ENCODE measurements around the gene ZNF512B.

DNA sequence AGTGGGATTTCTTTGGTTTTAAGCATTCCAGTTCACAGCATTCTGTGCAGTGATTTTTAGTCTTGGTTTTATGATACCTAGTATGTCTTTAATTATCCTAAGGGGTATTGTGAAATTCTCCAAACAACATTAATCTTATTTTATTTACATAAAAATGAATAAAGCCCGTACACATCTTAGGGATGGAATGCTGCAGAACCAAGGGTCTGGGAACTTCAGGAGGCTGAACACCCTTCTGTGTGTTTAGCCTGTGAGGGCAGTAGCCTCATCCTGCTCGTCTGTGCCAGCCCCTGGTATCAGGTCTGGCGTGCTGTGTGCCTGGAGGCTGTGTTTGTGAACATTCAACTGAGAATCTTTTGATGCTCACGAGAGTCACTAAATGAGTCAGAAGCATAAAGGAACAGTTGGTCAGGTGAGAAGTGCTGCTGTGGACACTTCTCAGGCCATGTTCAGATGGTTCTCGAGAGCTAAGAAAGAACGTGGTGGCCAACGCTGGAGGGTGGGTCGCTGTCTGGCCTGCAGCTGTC lies 41.0 kb upstream of the ZNF512B start:
- TF ChIP-seq, protein P1, sequence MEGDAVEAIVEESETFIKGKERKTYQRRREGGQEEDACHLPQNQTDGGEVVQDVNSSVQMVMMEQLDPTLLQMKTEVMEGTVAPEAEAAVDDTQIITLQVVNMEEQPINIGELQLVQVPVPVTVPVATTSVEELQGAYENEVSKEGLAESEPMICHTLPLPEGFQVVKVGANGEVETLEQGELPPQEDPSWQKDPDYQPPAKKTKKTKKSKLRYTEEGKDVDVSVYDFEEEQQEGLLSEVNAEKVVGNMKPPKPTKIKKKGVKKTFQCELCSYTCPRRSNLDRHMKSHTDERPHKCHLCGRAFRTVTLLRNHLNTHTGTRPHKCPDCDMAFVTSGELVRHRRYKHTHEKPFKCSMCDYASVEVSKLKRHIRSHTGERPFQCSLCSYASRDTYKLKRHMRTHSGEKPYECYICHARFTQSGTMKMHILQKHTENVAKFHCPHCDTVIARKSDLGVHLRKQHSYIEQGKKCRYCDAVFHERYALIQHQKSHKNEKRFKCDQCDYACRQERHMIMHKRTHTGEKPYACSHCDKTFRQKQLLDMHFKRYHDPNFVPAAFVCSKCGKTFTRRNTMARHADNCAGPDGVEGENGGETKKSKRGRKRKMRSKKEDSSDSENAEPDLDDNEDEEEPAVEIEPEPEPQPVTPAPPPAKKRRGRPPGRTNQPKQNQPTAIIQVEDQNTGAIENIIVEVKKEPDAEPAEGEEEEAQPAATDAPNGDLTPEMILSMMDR (conservative IDR thresholded peaks at IDR 0.05): no peak
- TF ChIP-seq ZFX (IDR thresholded peaks at IDR 0.05): no peak

All from C4-2B (cell line).